ENCODE data around the gene SERHL2. TPM values are rescaled to one million over a fixed set of nuclear protein-coding genes. Genes with fewer than 3 reads are reported as not detected.
"Not testable (repeated sequence)": the region's sequence is repeated elsewhere in the genome, so short reads cannot be mapped to it uniquely, and the experiment has no call there.

SERHL2 gene
- total RNA-seq, 1 donor from 2014 or later, result 0.60 TPM

DNA sequence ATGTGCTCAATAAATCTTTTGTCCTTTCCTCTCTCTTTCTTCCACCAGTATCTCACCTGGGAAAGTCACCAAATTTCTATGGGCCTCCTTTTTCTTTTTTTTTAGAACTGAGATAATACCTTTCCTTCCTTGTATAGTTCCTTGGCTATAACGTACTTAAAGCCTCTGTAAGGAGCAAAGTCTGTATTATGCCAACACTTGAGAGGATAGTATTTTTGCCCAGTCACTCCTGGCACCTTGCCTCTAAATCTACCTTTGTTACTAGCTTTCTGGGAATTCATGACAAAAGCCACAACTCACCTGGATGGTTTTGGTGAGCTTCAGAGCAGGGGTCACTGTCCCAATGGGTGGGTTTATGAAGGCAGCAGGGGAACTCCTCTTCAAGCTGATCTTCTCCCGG is 48.7 kb downstream of the SERHL2 start:
- DNase-seq (ENCODE audit: low spot score), result no peak
- peak; percentile 33 for ATAC-seq

DNA sequence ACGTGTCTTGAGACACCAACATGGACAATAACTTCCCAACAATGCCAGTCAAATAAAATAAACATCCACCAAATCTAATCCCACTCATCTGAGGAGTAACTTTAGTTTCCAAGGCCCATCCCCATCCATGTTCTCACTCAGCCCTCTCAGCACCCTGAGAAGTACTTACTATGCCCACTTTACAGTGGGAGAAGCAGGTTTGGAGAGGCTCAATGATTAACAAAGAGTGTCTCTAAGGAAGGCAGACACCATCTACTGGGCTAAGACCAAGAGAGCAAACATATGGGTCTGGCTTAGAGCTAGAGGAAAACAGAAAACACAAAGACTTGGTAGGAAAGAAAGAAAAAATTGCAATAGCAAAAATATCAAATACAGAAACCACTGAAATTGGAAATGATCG is 49.7 kb downstream of the SERHL2 start:
- DNase-seq (ENCODE audit: low spot score), result no peak
- no peak for ATAC-seq

DNA sequence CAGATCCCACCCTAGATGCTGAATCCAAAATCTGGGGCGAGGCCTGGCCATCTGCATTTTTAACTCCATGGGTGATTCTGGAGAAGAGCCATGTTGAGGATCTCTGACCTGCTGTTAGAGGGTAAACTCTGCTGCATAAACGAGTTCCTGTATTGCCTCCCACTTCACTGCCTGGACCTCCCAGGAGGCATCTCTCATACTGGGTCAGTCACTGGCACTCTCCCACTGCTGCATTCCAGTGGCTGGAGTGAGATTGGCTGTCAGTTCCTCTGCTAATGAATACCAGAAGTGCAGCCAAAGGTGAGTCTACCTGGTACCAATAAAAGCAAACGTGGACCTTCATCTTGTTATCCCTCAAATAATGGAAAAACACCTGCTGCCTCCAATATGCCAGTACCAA is 50.6 kb downstream of the SERHL2 start:
- no peak for DNase-seq (ENCODE audit: low spot score)
- peak; percentile 39 for ATAC-seq

DNA sequence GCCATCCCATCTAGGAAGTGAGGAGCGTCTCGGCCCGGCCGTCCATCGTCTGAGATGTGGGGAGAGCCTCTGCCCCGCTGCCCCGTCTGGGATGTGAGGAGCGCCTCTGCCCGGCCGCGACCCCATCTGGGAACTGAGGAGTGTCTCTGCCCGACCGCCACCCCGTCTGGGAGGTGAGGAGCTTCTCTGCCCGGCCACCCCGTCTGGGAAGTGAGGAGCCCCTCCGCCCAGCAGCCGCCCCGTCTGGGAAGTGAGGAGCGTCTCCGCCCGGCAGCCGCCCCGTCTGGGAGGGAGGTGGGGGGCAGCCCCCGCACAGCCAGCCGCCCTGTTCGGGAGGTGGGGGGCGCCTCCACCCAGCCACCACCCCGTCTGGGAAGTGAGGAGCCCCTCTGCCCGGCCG is 53.9 kb downstream of the SERHL2 start:
- DNase-seq (ENCODE audit: low spot score); ATAC-seq: not testable (repeated sequence)

DNA sequence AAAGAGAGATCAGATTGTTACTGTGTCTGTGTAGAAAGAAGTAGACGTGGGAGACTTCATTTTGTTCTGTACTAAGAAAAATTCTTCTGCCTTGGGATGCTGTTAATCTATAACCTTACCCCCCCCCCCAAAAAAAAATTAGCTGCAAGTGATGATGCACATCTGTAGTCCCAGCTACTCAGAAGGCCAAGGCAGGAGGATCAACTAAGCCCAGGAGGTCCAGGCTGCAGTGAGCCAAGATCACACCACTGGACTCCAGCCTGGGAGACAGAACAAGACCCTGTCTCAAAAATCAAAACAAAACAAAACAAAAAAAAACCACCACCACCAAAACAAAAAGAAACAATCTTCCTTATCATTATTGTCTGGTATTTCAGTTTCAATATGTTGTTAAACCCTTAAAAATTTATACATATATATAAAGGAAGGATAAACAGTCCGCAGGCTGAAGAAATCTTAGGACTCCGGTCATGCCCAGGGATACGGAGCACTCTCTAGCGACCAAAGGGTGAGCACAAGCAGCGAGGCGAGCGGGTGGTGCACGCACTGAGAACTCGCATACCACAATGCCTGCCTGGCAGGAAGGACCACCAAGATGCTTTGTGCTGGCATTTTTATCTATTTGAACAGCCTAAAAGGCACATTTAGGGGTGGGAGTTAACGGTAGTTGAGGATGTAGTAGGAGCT is 54.5 kb downstream of the SERHL2 start:
- no peak for ATAC-seq
- DNase-seq (ENCODE audit: low spot score), result no peak

DNA sequence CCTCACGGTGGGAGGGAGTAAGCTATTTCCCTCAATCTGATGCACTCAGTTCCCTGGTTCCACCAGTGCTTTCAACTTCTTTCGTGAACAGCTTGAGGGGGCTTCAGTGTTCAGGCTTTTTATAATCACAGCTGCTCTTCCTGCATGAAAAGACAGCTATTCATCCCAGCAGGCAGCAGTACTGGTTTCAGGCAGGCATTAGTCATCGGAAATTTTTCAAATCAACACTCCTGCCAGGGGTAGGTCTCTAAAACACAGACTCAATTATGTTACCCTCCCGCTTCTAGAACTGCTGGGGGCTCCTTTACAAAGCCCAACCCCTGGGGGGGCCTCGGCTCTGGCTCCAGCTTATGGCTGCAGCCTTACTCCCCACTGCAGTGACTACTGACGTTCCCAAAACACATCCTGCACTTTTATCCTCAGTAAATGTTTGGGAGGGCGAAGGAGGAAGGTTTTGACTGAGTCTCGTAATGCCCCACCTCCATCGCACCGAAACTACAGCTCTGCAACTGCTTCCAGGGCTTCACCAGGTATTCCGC is 55.1 kb downstream of the SERHL2 start:
- ATAC-seq (no peak), DNase-seq (ENCODE audit: low spot score) (no peak)

DNA sequence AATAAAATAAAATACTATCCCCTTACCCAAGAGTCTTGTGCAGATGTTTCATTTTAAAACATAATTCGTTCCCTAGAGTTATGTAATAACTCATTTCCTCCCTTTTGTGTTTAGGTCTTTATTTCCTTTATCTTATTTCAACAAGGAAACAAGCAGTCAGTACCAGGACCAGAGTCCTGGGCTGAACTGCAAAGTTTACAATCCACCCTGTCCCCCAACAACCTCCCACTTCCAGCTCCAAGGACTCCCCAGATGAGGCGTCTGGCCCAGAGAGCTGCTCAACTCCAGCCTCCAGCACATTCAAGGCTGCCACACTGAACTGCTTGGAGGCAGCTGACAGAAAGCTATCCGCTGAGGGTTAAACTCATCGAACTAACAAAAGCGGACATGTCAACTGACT is 56.4 kb downstream of the SERHL2 start:
- DNase-seq (ENCODE audit: low spot score) (no peak), ATAC-seq (no peak)

DNA sequence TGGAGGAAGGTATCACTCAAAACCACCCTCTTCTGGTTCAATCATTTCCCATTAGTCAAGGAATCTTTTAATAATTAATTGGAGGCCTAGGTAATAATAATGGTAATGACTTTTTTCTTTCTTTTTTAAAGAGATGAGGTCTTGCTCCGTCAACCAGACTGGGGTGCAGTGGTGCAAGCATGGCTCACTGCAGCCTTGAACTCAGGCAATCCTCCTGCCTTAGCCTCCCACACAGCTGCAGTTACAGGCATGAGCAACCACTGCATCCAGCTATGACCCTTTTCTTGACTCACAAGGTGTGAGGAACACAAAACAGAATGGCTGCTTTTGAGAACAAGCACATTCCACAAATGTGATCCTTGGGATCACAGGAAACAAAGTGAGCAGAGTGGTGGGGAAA is 57.3 kb downstream of the SERHL2 start:
- no peak for ATAC-seq
- DNase-seq (ENCODE audit: low spot score), result no peak

DNA sequence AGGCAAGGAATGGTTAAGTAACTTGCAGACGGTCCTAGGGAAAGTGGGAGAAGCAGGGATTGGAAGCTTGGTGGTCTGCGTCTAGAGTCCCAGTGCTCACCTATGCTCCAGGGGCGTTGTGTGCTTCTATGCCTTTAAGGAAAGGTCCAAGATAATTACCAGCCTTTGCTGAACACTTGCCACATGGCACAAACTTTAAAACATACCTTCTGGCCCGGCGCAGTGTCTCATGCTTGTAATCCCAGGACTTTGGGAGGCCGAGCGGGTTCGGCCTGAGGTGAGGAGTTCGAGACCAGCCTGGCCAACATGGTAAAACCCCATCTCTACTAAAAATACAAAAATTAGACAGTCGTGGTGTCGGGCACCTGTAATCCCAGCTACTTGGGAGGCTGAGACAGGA is 58.6 kb downstream of the SERHL2 start:
- no peak for DNase-seq (ENCODE audit: low spot score)
- ATAC-seq, result no peak

DNA sequence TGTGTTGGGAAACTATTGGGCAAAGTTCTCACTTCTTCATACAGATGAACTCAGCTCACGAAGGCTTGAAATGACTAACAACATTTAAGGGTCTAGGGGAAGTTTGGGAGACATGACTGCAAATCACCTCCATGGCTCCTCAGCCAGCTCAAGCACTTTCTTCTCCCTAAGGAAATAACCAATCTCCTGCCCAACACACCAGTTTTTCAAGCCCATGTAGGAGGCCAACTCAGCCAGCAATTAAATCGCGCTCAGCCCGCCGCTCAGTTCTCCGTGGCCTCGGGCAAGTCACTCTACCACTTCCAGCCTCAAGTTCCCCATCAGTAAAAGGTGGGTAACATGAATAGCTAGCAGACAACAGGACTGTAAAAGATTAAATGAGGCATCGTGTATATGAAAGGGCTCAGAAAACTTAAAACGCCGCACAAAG is 60.1 kb downstream of the SERHL2 start:
- DNase-seq (ENCODE audit: low spot score) (no peak), ATAC-seq (no peak)

DNA sequence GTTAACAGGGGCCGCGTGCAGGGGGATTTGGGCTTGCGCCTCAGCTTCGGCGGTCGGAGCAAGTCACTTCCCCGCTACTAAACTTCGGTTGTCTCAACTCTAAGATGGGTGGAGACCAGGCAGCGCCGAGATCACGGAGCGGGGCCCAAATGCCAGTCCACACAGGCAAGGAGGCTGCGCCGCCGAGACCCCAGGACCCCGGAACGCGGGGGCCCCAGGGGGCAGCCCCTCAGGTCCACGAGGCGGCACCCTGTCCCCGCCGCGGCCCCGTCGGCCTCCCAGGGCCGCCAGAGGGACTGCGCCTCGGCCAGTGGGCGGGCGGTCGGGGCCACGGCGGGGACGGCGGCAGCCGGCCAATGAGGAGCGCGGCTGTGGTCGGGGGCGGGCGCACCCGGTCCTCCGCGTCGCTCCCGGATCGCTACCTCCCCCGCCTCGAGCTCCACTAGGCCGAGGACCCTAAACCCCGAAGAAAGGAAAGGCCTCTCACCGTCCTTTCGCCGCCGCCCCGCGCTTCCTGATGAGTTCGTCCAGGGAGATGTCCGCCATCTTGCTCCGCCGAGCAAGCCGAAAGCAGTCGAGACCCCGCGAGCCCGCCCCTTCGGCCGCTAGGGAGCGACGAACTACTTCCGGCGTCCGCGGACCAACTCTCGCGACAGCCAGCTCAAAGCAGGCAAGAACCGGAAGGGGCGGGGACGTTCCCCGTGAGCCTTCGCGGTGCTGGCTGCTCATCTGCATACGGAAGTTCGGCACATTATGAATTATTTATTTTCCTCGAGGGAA is 60.7 kb downstream of the SERHL2 start, which contains the start of gene POLDIP3:
Gene POLDIP3 (minus strand): TSS at position 572 of the 780 bp plus-strand sequence. CDS start 26 bp downstream, at position 546.
- ATAC-seq (peak; percentile 81), DNase-seq (ENCODE audit: low spot score) (peak; percentile 99)

DNA sequence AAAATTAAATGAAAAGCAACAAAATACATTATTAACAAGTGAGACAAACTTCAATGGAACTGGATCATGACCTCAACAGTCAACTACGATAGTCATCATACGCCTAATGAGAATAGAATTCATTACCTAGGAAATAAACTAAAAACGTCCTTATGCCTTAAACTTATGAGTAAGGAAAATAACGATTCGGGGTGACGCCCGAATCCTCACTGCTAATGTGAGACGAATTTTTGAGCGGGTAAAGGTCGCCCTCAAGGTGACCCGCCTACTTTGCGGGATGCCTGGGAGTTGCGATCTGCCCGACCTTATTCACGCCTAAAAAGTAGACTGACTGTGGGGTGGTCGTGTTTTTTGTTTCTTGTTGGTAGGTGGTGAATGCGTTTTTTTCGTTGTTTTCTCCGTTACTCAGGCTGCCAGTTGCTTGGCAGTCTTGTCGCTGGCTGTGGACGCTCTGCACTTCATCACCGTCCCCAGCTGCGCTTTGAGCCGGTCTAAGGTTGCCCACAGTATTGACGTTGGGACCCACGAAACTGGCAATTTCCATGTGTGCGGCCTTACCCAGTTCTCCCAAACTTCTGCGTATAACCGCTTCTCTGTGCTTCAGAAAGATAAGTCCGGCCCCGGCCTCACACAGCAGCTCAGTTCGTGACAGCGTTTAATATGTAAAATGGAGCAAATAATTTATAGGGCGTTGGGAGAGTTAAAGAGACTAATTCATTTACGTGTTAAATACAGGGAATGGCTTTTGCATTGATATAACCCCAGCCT is 61.5 kb downstream of the SERHL2 start:
- DNase-seq (ENCODE audit: low spot score), result peak; percentile 91
- peak; percentile 69 for ATAC-seq

DNA sequence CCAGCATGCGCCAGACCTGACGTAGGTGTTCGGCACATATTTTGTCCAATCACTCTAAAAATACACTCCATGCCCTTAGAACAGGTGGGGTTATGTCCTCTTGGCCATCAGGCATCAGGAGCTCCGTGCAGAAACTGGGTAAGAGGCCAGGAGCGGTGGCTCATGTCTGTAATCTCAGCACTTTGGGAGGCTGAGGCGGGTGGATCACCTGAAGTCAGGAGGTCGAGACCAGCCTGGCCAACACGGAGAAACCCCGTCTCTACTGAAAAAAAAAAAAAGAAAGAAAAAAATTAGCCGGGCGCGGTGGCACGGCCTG is 62.1 kb downstream of the SERHL2 start:
- ATAC-seq, result peak; percentile 24

DNA sequence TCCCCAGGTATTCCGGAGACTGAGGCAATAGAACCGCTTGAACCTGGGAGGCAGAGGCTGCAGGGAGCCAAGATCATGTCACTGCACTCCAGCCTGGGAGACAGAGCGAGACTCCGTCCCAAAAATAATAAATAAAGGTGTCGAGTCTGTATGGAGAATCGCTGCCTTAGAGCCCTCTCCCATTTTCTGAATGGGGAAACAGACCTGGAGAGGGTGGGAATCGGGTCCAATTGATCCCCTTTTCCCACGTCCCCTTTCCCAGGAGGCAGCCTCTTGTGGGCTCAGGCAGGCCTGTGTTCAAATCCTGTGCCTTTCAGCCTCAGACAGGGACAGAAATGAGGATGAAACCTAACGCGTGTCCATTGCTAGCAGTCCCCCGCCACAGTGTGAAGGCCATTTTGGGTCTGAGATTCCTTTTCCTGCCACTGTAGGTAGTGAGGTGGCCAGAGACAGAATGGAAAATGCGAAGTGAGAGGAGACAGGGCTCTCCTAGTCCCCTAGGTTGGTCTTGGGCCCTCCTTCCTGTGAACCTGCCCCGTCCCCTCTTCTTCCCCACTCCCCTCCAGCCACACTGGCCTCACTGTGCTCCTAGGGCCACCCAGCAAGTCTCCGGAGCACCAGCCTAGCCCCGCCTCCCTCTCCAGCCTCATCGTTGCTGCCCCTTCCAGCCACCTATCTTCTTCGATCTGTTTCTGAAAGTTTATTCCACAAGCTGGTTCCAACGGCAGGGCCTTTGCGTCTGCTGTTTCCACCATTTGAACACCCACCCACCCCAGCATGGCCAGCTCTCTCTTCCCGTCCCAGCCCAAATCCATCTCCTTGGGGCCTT is 63.6 kb downstream of the SERHL2 start:
- ATAC-seq (no peak), DNase-seq (ENCODE audit: low spot score) (no peak)

More for the DNA sequence above, 62.1 kb downstream of the SERHL2 start:
- peak; percentile 70 for DNase-seq (ENCODE audit: low spot score)

DNA sequence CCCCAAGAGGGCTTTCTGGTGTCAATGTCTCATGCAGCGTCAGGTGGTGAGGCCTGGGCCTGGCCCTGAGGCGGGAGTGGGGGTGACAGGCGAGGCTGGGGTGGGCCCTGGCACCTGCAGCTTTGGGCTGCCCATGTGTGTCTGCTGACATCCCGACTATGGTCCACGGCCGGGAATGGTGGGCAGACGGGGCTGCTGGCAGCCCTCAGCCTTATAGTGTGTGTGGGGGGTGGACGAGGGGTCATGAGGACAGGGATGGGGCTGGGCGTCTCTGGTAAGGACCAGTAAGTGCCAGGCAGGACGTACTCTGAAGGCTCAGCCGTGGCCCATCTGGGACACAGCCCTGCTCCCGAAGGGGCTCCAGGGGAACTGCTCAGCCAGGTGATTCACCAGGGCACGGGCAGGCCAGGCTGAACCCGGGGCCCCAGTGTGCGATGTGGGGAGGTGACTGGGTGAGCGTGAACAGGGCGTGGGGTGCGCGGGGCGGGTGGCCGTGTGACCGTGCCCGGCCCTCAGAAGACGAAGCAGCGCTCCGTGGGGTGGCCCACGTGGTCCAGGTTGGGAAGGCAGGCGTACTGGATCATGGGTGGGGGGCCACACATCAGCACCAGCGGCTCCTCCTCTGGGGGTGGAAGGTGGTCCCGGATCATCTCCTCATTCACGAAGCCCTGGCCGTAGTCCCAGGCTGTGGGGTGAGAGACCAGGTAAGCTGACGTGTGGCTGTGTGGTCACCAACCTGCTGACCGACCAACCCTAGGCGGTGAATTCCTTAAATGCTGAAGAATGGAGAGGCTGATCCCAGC is 65.7 kb downstream of the SERHL2 start:
- ATAC-seq (no peak), DNase-seq (ENCODE audit: low spot score) (no peak)

DNA sequence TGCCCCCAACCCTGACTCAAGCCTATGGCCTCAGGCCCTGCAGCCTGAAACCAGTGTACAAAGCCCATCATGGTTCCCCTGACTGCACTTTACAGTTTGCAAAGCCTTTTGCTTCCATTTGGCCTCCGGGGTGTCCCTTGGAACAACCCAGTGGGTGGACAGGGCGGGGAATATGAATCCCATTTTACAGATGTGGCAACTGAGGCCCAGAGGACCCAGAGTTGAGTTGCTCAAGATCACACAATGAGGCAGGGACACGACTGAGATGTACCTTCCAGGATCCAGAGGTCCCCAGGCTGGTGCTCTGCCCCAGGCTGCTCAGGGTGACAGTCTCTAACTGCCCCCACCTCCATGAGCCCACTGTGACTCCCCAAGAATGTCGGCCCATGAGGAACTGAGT is 66.3 kb downstream of the SERHL2 start:
- DNase-seq (ENCODE audit: low spot score) (no peak), ATAC-seq (no peak)

DNA sequence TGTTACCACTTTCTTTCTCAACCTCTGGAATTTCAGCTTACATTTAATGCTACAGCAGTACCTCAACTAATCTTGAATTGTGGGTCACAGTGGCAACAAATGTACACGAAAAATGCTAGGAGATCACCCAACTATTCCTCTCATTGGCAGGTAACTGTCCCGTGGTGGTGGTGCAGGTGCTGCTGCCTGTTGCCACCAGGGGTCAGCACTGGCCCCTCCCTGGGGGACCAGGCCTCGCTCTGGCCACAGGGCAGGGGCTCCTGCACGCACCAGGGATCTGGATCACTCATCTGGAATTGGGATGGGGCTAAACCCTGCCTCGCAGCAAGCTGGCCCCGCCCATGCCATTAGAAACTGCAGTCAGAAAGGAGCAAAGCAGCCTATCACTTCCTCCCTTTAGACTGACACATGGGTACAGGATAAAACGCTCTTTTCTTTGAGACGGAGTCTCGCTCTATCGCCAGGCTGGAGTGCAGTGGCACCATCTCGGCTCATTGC is 67.8 kb downstream of the SERHL2 start:
- peak; percentile 69 for DNase-seq (ENCODE audit: low spot score)
- ATAC-seq, result peak; percentile 79

DNA sequence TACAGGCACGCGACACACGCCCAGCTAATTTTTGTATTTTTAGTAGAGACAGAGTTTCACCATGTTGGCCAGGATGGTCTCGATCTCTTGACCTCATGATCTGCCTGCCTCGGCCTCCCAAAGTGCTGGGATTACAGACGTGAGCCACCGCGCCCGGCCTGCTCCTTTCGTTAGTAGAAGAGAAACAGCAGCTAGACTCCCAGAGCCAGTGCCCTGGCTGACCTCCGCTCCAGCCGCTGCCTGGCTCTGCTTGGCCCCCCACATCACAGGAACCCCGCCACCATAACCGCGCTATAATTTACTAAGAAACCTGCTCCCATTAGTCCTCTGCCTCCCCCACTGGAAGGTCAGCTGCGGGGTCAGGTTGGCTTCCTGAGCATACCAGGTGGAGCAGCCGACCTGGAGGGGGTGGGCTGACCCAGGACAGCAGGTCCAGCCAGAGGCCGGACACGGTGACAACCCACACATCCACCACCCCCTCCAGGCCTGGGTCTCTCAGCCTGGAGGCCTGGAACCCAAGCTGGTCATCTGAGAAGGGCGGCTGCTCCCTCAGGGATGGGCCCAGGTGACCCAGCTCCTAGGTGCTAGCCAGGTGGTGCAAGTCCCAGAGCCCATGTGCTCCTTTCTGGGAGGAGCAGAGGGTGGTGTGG is 68.4 kb downstream of the SERHL2 start:
- ATAC-seq (no peak), DNase-seq (ENCODE audit: low spot score) (no peak)

DNA sequence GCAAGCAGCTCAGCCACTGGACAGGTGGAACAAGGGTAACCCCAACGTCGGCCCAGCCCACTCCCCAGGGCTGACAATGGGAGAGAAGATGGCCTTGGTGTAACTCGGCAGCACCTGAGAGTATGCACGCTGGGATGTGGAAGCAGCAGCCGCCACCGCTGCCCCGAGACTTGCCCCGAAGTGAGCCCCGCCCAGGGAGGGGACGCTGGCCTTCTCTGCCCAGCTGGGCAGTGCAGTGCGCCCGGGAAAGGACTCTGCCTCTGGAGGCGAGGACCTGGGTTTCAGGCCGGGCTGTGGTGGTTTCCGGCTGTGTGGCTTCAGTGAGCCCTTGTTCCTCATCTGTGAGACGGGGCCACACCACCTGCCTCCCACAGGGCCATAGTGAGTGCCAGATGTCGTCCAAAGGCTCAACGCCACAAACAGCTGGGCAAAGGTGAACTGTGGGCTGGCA is 69.6 kb downstream of the SERHL2 start:
- ATAC-seq (peak; percentile 3), DNase-seq (ENCODE audit: low spot score) (no peak)

All from left lobe of liver (tissue), 2 donors.